Thyroid gland (tissue), 4 donors: ENCODE results near the gene CCDC80. TPM values are rescaled to one million over a fixed set of nuclear protein-coding genes. Genes with fewer than 3 reads are reported as not detected.
A peak's percentile ranks its signal among the peaks of the same experiment; 100 is the strongest.

Experiments used
- DNase-seq, 2 donors: peaks; one replicate each; pipeline ENCODE4 v3.0.0-alpha.2; 2019
- H3K27ac ChIP-seq, 3 donors: fragments of 200-600 bp; sonication (generic); 1 replicate in 2 of 3; 2 replicates in 1 of 3; pipeline ENCODE4 v1.5.1; 2016 to 2019; ENCODE audit warnings: mild to moderate bottlenecking in 1 of 3, moderate library complexity in 1 of 3
- H3K27me3 ChIP-seq: fragments of 200-600 bp; sonication (generic); one replicate; pipeline ENCODE4 v1.5.1; 2019
- H3K36me3 ChIP-seq, 2 donors: fragments of 200-600 bp; sonication (generic); one replicate each; pipeline ENCODE4 v1.5.1; 2016 to 2019
- H3K4me1 ChIP-seq, 2 donors: fragments of 200-600 bp; sonication (generic); one replicate each; pipeline ENCODE4 v1.5.1; 2017 to 2019
- H3K4me3 ChIP-seq, 3 donors: fragments of 200-600 bp; sonication (generic); replicated peaks in 1 of 3; 1 replicate in 2 of 3; 2 replicates in 1 of 3; pipeline ENCODE4 v1.5.1; 2016; ENCODE audit warnings: mild to moderate bottlenecking in 1 of 3
- H3K9me3 ChIP-seq: fragments of 200-600 bp; sonication (generic); one replicate; pipeline ENCODE4 v1.5.1; 2017
- POLR2A ChIP-seq, 2 donors: fragments of 450-650 bp; IDR thresholded peaks; one replicate each; pipeline ENCODE4 v1.6.1; 2017; ENCODE audit warnings: antibody characterized with exemption in 2 of 2, mild to moderate bottlenecking in 2 of 2, moderate library complexity in 1 of 2
- WGBS, 2 donors: methylation state at CpG; one replicate each; pipeline ENCODE4 v1.1.5; 2017; 5-methylcytosine and 5-hydroxymethylcytosine counted together
- intact Hi-C: fragments of 100-400 bp; cut with DNase I; formaldehyde crosslinking; loops from one replicate; pipeline ENCODE4 v1.15.1; 2023
- total RNA-seq, 4 donors: library from RNA; depleted of rRNA; stranded (reverse); fragments of >200 nt; gene quantifications; one replicate each; pipeline ENCODE4 v1.2.3, GENCODE V29; 2016
- TF ChIP-seq, protein P1 (sequence below), 6 experiments: fragments of 200-600 bp in 3 of 6; fragments of 450-650 bp in 3 of 6; sonication (generic) in 3 of 6; IDR thresholded peaks; one replicate each; pipeline ENCODE4 v1.5.1; 2016 to 2019; ENCODE audit warnings: antibody characterized with exemption in 6 of 6, mild to moderate bottlenecking in 2 of 6, inconsistent platforms in 1 of 6, moderate library complexity in 1 of 6

Gene CCDC80
- total RNA-seq, 4 donors from 2014 or later, result 41.5 to 100 (median 63.7) TPM

DNA sequence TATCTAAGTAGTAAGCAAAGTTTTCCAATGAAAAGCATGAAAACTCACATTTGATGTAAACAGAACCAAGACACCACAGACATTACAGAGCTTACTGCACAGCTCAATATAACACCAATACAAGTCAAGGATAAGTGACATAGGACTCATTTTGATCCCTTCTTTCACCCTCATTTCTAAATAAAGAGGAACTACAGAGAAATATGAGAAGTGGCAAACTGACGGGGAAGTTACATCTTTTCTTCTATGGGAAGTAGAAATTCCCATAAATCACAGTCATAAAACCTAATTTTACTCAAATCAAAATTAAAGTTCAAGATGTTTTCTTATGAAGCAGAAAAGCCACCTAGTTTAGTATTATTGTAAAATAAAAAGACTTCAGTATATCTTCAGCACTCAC is 83.0 kb downstream of the CCDC80 start:
- no peaks in the 10 kb centered on the region for H3K9me3 ChIP-seq
- 86 to 88% methylated on average over 1 of the region's 1 CpG for WGBS, 2 donors
- no peaks in the 10 kb centered on the region for H3K36me3 ChIP-seq
- H3K4me3 ChIP-seq, result no peak overlapping the region
- TF ChIP-seq POLR2A (IDR thresholded peaks at IDR 0.05), result no peak
- H3K27ac ChIP-seq, result no peak overlapping the region
- peaks cover 16 to 20% of the 10 kb centered on the region in 2 donors for H3K4me1 ChIP-seq
- H3K27me3 ChIP-seq, result no peaks in the 10 kb centered on the region
- DNase-seq, result no peak
- intact Hi-C loops, result no loop called here

DNA sequence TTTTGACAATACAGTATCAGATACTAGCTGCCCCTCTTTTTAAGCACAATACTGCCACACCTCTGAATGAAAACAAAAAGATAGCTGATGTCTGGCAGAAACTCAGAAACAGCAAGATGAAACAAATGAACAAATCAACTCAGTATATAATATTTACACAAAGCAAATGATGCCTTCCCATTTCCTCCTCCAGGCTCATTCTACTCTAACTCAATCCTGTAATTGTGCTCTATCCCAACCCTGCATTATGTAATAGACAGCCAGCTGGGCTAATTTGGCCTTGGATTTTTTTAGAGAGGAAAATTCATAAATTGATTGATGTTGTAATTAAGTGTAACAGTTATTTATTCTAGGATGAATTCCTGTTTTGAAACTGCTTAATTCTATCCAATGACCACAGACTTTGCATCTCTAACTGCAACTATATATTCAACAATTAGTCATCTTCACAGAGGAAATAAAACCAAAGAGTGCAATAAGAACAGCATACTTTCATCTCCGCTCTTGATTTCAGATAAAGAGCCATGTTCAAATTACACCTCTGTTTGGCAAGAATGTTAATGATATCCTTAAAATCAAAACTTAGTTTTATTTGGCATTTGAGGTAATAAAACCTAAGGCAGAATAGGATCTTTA is 85.3 kb downstream of the CCDC80 start:
- H3K9me3 ChIP-seq, result no peaks in the 10 kb centered on the region
- no peak for DNase-seq
- no peak overlapping the region for H3K4me3 ChIP-seq
- intact Hi-C loops, result no loop called here
- no peak overlapping the region for H3K27ac ChIP-seq
- H3K36me3 ChIP-seq, result no peaks in the 10 kb centered on the region
- TF ChIP-seq, protein P1, sequence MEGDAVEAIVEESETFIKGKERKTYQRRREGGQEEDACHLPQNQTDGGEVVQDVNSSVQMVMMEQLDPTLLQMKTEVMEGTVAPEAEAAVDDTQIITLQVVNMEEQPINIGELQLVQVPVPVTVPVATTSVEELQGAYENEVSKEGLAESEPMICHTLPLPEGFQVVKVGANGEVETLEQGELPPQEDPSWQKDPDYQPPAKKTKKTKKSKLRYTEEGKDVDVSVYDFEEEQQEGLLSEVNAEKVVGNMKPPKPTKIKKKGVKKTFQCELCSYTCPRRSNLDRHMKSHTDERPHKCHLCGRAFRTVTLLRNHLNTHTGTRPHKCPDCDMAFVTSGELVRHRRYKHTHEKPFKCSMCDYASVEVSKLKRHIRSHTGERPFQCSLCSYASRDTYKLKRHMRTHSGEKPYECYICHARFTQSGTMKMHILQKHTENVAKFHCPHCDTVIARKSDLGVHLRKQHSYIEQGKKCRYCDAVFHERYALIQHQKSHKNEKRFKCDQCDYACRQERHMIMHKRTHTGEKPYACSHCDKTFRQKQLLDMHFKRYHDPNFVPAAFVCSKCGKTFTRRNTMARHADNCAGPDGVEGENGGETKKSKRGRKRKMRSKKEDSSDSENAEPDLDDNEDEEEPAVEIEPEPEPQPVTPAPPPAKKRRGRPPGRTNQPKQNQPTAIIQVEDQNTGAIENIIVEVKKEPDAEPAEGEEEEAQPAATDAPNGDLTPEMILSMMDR (IDR thresholded peaks at IDR 0.05), result no peak
- TF ChIP-seq POLR2A (IDR thresholded peaks at IDR 0.05), result no peak
- WGBS, 2 donors, result 96 to 97% methylated on average over 1 of the region's 1 CpG
- no peaks in the 10 kb centered on the region for H3K27me3 ChIP-seq
- peaks cover 21 to 24% of the 10 kb centered on the region in 2 donors for H3K4me1 ChIP-seq

DNA sequence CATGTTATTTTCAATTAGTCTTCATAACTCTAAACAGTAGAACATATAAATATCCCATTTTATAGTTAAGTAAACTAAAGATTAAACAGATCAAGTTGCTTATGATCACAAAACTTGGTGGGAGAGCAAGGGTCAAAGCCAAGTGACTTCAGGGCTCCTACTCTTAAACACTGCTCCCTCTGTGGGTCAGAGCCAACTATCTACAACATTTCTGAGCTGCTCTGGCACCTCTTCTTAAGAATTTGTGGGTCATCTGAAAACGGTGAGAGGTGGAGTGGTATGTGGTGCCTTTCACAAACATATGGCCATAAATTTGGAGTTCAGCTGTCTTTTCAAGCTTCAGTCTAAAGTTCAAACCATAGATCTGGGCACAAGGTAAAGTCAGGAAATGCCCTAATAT is 90.1 kb downstream of the CCDC80 start:
- intact Hi-C loops, result no loop called here
- DNase-seq, result no peak
- Histone ChIP-seq H3K9me3 (no peaks in the 10 kb centered on the region), H3K4me1 (peaks cover 4 to 11% of the 10 kb centered on the region in 2 donors), H3K4me3 (no peak overlapping the region), H3K27me3 (no peaks in the 10 kb centered on the region), H3K36me3 (peaks cover 13 to 18% of the 10 kb centered on the region in 2 donors), H3K27ac (no peak overlapping the region)
- WGBS, 2 donors, result 29 to 32% methylated on average over 1 of the region's 1 CpG
- TF ChIP-seq, protein P1 (IDR thresholded peaks at IDR 0.05), result peak in 1 of 6 experiments; percentile 11
- TF ChIP-seq POLR2A (IDR thresholded peaks at IDR 0.05), result no peak

Other genes starting within 250 kb of the CCDC80 start
- gene BTLA, start 141.7 kb downstream of the CCDC80 start, total RNA-seq, result 1 to 10 TPM in 1 of 4 donors, under 1 TPM in 1, not detected in 2; 0.49 to 2.7 TPM
- 100 to 1,000 TPM in 1 of 4 donors, 10 to 100 TPM in 3; 68.5 to 117 (median 80.9) TPM for gene ATG3, start 79.2 kb downstream of the CCDC80 start, total RNA-seq
- 10 to 100 TPM; 39.5 to 66.1 (median 60.8) TPM for gene SLC35A5, start 79.1 kb downstream of the CCDC80 start, total RNA-seq
- not detected for gene CD200R1L, start 205.7 kb upstream of the CCDC80 start, total RNA-seq